NCI-H1930 (cell line): Measurements from ENCODE around the gene HPS4.
A peak's percentile ranks its signal among the peaks of the same experiment; 100 is the strongest.
"Not testable (repeated sequence)": the region's sequence is repeated elsewhere in the genome, so short reads cannot be mapped to it uniquely, and the experiment has no call there.

Experiments used
- DNase-seq, 2 experiments: peaks; one replicate each; lab custom pipeline; 2025; lab: John Stamatoyannopoulos, UW

HPS4 gene

DNA sequence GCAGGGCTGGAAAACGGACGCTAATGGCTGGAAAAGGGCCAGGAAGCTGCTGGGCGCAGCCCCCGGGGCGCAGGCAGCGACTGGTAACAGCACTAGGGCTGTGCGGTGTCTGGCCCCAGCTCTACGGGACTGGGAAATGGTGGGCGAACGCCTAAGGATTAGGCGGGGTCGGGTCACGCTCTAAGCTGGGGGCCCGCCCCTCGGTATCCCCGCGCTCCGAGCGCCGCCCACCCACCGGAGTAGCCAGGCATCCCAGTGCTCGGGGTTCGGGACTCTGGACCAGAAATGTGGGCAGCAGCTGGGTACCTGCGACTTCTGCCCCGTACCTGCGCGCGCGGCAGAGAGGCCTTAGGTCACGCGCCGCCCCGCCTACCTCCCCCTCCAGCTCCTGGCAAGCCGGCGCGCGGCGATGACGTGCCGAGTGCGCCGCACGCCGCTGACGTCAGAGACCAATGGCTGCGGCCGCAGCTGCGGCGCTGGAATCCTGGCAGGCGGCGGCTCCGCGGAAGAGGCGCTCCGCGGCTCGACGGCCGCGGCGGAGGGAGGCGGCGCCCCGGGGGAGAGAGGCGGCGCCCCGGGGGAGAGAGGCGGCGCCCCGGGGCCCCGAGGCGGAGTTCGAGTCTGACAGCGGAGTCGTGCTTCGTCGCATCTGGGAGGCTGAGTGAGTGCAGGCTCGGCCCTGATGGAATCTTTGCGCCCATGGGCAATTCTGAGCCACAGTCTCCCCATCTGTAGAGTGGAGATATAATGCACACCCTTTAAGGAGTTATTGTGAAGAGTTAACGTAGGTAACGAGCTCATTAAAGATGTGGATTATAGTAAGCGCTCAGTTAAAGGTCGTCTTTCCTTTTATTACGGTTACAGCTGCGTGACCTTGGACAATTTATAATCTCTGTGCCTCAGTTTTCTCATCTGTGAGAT lies at the start of gene HPS4, which contains the start of gene SRRD:
Gene HPS4 (minus strand): TSS at position 345 of the 921 bp plus-strand sequence. CDS start 2,021 bp downstream, outside the sequence.
Gene SRRD (plus strand): TSS at position 439 of the 921 bp plus-strand sequence. CDS start 14 bp downstream, at position 453.
- peak; percentile 73 to 90 for DNase-seq

- no peak for DNase-seq
Observed at GRCh38 chr22:26529345-26529744, 45.8 kb upstream of the HPS4 start.

DNA sequence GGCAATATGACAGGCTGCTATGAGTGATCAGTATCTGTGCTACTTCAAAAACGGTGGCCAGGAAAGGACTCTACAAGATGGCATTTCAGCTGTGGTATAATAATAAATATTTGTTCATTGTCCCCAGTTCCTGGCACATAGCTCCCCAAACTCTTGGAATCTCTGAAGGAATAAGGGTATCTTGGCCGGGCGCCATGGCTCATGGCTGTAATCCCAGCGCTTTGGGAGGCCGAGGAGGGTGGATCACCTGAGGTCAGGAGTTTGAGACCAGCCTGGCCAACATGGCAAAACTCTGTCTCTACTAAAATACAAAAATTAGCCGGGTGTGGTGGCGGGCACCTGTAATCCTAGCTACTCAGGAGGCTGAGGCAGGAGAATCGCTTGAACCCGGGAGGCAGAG lies 44.9 kb upstream of the HPS4 start:
- DNase-seq, result not testable (repeated sequence)

GRCh38 chr22:26527574-26528465 lies 44.2 kb upstream of the HPS4 start:
- no peak for DNase-seq

DNA sequence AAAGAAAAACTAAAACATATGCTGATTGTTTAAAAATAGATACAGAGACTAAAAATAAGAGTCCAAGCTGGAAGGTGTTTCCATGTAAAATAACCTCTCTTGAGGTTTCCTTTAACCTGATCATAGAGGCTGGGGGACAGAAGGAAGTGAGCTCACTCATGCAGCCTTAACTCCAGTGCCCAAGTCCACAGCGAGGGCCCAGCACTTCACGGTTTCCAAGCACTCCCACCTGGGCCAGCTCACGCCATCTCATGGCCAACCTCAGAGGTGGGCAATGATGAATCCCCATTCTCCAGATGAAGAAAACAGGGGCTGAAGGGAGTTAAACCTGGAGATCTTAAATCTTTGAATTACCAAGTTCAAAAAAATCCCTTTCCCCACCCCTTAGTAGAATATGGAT lies 43.6 kb upstream of the HPS4 start:
- no peak for DNase-seq

DNA sequence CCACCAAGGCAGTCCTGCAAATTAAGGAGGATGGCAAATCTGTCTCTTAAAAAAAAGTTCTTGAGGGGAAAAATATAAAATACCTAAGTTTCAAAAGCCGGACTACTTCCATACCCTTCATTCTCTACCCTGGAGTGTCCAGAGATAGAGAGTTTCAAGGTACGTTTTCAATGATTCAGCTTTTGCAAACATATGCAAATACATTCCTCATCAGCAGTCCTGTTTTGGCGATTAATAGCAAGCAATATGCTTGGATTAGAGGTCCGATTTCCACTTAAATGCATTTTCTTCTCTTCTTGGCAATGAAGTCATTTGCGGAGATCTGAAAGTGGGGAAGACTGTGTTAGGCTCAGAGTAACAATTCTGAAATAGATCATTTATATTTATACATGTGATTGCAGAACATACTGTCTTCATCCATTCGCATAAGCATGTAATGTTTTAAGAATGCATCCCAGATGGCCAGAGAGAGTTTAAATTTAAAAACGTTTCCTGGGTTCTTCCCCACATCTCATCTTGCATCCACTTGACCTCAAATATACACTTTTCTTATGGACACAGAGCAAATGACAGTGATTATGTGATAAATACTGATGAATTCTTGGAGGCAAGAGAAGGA lies 42.5 kb upstream of the HPS4 start:
- no peak for DNase-seq

GRCh38 chr22:26524870-26525269 lies 41.3 kb upstream of the HPS4 start:
- DNase-seq, result no peak

DNA sequence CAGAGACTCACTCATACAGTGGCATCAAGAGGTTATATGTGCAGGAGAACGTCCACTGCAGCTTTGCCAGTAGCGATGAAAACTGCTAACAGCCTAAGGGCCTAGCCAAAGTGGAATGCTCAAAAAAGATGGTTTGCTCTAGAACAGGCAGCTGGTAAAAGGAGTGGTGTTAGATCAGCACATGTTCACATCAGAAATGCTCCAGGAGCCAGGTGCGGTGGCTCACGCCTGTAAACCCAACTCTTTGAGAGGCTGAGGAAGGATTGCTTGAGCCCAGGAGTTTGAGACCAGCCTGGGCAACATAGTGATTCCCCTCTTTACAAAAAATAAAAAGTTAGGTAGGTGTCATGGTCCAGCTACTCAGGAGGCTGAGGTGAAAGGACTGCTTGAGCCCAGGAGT lies 39.0 kb upstream of the HPS4 start:
- DNase-seq, result no peak

- DNase-seq, result no peak
Observed at GRCh38 chr22:26522012-26522411, 38.4 kb upstream of the HPS4 start.

GRCh38 chr22:26517429-26517828 lies 33.8 kb upstream of the HPS4 start:
- no peak for DNase-seq

GRCh38 chr22:26516503-26516902 lies 32.9 kb upstream of the HPS4 start:
- no peak for DNase-seq

DNA sequence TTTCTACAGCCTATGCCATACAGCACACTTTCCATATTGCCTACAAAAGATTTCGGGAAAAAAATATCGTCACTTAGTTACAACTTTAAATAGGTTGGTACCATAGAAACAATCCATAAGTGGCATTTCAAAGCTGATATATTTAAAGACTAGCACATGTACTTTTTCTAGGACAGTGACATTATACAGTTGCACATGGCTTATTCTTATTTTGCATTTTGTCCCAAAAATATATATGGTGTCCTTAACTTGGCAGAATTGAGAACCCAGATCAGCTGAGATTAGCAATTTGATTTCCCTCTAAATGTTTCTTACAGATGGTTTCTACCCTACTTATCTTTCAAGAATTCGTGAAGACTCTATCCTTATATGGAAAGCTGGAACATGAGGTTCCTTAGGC lies 32.3 kb upstream of the HPS4 start:
- DNase-seq, result no peak

GRCh38 chr22:26514419-26515161 lies 31.0 kb upstream of the HPS4 start:
- DNase-seq, result no peak

DNA sequence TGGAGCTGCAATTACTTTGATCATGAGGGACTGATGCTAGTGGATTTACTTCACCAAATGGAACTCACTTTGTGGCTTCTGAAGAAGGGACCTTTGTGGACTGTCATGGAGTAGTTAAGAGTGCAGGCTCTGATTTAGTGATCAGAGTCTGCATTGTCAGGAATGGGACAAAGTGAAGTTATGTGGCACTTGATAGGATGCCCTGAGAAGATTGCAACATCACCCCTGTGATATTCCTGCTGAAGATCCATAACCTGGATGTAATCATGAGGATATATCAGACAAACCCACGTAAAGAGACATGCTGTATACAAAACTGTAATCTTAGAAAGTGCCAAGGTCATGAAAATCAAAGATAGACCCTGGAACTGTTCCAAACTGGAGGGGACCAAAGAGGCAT lies 30.3 kb upstream of the HPS4 start:
- no peak for DNase-seq

DNA sequence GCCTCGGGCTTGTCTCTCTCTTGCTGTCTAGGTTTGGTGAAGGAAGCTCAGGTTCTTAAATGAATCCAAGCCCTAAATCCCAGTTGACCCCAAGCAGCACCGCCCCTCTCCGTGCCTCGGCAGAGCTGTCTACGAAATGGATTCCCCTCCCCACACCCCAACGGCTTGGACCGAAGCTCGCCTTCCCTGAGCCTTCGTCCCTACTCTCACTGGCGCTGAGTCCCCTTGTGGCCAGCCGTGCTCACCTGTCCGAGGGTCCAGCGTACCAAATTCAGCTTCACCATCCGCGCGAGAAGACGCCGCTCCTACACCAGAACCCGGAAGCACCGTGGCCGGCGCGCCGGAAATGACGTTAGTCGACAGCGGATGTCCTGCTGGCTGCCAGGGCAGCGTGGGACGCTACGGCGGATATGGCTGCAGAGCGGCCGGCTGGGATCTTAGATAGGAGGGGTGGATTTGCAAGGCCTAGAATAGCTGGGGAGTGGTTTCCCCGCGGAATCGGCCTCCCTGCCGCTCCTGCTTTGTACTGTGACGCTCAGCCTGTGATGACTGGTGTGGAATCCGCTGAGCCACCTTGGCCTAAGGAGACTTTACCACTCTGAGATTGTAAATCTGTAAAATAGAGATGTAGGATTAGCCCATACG lies 28.7 kb upstream of the HPS4 start, which contains the start of gene TFIP11:
Gene TFIP11 (minus strand): TSS at position 325 of the 645 bp plus-strand sequence. CDS start 2,201 bp downstream, outside the sequence.
- DNase-seq, result peak; percentile 89

- no peak for DNase-seq
Observed at GRCh38 chr22:26508148-26508547, 24.6 kb upstream of the HPS4 start.

DNA sequence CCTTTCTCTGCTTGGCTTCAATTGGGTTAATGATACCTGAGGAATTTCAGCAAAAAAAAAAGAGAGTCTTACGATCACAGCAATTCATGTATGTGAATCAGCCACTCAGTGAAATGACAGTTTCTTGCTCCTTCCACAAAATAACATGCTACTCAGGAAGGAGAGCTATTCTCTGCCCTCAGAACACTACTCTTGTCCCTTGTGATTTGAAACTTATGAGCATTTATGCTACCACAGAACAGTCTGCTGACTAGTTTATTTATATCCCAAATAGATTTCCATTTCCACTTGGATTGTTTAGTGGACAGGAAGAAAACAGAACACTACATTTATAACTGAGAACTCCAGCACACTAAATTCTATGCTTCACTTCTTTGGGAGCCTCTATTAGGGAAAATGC lies 20.2 kb upstream of the HPS4 start:
- no peak for DNase-seq

DNA sequence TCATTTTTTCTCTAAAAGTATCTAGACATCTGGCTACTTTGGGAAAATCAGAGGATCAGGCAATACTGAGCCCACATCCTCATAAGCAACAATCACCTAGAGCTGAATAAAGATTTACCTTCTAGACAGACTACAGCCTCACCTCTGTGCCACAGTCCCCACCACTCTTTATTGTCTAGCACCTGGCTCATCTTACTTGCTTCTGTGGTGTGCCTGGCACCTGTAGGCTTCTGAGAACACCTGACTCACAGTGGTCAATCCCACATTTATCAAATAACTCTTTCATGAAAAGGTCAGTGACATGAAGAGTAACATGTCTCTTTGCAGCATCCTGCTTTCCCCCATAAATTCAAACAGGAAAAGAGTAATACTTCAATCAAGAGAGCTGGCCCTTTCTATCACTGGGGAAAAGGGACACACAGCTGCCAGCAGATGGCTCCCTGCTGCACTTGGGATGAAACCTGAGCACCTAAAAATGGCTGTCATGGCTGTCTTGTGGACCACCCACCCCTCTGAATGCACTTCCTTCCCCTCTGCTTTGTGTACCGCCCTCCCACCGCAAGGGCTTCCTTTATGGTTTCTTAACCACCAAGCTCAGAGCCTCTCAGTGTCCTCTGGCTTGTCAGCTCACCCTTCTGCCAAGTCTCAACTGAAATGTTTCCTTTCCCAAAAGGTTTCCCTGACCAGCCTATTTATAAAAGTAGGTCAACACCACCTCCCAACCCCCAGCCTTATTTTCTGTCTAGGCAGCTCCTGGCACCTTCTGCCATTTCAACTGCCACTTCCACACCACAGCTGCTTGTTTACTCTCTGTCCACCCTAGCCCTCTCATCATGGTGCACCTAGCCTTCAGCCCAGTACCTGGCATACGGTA lies 19.3 kb upstream of the HPS4 start:
- DNase-seq, result peak in 1 of 2 experiments; percentile 20

DNA sequence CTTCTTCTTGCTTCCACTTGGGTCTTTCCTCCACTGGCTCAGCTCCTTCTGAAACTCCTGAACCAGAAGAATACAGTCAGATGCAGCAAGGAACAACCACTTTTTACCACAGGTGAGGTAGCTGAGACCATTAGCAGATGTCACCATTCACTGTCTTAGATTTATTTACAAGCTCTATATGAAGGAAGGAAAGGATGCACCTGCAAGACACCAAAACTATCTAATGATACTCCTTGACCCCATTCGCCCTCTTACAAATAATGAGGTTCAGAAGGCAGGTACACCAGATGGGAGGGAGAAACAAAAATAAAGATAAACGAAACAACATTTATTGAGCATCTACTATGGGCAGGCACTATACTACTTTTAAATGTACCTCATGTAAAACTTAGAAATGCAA lies 18.4 kb upstream of the HPS4 start:
- DNase-seq, result no peak

- DNase-seq, result no peak
Observed at GRCh38 chr22:26499188-26499703, 15.7 kb upstream of the HPS4 start.
